Gastroesophageal sphincter (tissue), 3 donors: ENCODE results near the gene HPS4.

Experiments
- EP300 ChIP-seq: sonication (generic); formaldehyde crosslinking; IDR thresholded peaks from one replicate; pipeline ENCODE4 v1.6.1; 2017; ENCODE audit warnings: antibody characterized with exemption, mild to moderate bottlenecking
- POLR2A ChIP-seq, 2 donors: fragments of 450-650 bp; IDR thresholded peaks; one replicate each; pipeline ENCODE4 v1.6.1; 2017; ENCODE audit warnings: antibody characterized with exemption in 2 of 2, mild to moderate bottlenecking in 2 of 2, moderate library complexity in 1 of 2
- TF ChIP-seq, protein P1 (sequence below), 4 experiments: fragments of 200-600 bp in 2 of 4; fragments of 450-650 bp in 2 of 4; sonication (generic) in 1 of 4; IDR thresholded peaks; one replicate each; pipeline ENCODE4 v1.5.1; 2017 to 2019; ENCODE audit warnings: antibody characterized with exemption in 4 of 4, mild to moderate bottlenecking in 2 of 4, moderate library complexity in 2 of 4

DNA sequence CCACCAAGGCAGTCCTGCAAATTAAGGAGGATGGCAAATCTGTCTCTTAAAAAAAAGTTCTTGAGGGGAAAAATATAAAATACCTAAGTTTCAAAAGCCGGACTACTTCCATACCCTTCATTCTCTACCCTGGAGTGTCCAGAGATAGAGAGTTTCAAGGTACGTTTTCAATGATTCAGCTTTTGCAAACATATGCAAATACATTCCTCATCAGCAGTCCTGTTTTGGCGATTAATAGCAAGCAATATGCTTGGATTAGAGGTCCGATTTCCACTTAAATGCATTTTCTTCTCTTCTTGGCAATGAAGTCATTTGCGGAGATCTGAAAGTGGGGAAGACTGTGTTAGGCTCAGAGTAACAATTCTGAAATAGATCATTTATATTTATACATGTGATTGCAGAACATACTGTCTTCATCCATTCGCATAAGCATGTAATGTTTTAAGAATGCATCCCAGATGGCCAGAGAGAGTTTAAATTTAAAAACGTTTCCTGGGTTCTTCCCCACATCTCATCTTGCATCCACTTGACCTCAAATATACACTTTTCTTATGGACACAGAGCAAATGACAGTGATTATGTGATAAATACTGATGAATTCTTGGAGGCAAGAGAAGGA is 42.5 kb upstream of the HPS4 start:
- TF ChIP-seq EP300 (no peak), POLR2A (IDR thresholded peaks at IDR 0.05) (no peak)
- TF ChIP-seq, protein P1, sequence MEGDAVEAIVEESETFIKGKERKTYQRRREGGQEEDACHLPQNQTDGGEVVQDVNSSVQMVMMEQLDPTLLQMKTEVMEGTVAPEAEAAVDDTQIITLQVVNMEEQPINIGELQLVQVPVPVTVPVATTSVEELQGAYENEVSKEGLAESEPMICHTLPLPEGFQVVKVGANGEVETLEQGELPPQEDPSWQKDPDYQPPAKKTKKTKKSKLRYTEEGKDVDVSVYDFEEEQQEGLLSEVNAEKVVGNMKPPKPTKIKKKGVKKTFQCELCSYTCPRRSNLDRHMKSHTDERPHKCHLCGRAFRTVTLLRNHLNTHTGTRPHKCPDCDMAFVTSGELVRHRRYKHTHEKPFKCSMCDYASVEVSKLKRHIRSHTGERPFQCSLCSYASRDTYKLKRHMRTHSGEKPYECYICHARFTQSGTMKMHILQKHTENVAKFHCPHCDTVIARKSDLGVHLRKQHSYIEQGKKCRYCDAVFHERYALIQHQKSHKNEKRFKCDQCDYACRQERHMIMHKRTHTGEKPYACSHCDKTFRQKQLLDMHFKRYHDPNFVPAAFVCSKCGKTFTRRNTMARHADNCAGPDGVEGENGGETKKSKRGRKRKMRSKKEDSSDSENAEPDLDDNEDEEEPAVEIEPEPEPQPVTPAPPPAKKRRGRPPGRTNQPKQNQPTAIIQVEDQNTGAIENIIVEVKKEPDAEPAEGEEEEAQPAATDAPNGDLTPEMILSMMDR (IDR thresholded peaks at IDR 0.05) = no peak
